Measurements from ENCODE around the gene ANKRD31. TPM values are rescaled to one million over a fixed set of nuclear protein-coding genes. Genes with fewer than 3 reads are reported as not detected.

Gene ANKRD31
- total RNA-seq: 0.09 and 0.14 TPM in 2 replicates

GRCh38 chr5:75236322-75237316, at the start of gene ANKRD31:
ANKRD31 (minus strand) TSS chr5:75236878; CDS start chr5:75236686, 192 bp downstream.

GRCh38 chr5:75052192-75053053, 184.3 kb downstream of the ANKRD31 start, which contains the start of gene GCNT4:
GCNT4 (minus strand) TSS chr5:75052558; CDS start chr5:75030037, 22,521 bp downstream.

Other genes starting within 250 kb of the ANKRD31 start
- 4.3 and 6.5 TPM in 2 replicates for gene GCNT4, start 184.3 kb downstream of the ANKRD31 start, total RNA-seq
- gene HMGCR, start 100.3 kb upstream of the ANKRD31 start, total RNA-seq: 124 and 176 TPM in 2 replicates